22Rv1 (cell line): Measurements from ENCODE around the gene SLC15A1.

ENCODE experiments used
- H3K27ac ChIP-seq: fragments of 450-650 bp; 2 replicates; pipeline ENCODE4 v1.5.1; 2017
- ZFX ChIP-seq: fragments of 450-650 bp; IDR thresholded peaks from 2 replicates; pipeline ENCODE4 v1.6.1; 2017; ENCODE audit warnings: antibody characterized with exemption, borderline replicate concordance
- TF ChIP-seq, protein P1 (sequence below): fragments of 450-650 bp; IDR thresholded peaks from 2 replicates; pipeline ENCODE4 v1.5.1; 2017; ENCODE audit warnings: mild to moderate bottlenecking

The SLC15A1 gene

DNA sequence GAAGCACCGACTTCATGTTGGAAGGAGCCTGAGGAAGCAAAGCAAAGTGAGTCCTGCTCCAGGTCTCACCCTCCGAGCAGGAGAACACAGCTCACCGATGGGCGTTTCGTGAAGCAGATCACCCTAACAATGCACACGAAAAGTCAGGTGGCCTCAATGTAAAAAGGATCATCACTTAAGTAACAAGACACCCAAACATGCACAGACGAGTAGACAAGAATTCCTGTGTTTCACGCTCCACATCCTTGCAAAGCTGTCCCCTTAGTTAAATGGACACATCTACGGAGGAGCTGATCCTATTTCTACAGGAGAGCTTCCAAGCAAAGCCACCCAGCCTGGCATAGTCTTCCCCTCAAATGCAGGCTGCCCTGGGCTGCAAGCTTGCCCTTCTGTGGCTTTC lies 66.2 kb downstream of the SLC15A1 start:
- TF ChIP-seq, protein P1, sequence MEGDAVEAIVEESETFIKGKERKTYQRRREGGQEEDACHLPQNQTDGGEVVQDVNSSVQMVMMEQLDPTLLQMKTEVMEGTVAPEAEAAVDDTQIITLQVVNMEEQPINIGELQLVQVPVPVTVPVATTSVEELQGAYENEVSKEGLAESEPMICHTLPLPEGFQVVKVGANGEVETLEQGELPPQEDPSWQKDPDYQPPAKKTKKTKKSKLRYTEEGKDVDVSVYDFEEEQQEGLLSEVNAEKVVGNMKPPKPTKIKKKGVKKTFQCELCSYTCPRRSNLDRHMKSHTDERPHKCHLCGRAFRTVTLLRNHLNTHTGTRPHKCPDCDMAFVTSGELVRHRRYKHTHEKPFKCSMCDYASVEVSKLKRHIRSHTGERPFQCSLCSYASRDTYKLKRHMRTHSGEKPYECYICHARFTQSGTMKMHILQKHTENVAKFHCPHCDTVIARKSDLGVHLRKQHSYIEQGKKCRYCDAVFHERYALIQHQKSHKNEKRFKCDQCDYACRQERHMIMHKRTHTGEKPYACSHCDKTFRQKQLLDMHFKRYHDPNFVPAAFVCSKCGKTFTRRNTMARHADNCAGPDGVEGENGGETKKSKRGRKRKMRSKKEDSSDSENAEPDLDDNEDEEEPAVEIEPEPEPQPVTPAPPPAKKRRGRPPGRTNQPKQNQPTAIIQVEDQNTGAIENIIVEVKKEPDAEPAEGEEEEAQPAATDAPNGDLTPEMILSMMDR, result no peak
- no peak for TF ChIP-seq ZFX
- H3K27ac ChIP-seq, result no peak overlapping the region

DNA sequence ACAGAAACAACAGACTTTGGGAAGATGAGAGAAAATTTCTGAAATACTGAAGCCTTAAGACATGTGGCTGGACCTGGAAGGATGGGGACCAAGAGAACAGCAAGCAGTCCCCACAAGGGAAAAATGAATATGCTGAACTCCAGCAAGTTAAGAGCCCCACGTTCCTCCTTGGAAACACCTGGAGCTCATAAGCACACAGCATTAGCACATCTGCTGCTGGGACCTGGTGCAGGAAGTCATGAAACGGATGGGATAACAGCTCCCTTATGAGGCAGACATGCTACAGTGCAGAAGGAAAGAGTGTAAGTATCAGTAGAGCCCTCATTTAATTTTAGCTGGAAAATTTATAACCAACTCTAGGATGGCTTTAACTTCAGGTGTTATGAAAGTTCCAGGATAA lies 67.3 kb downstream of the SLC15A1 start:
- TF ChIP-seq ZFX, result no peak
- TF ChIP-seq, protein P1, result no peak

DNA sequence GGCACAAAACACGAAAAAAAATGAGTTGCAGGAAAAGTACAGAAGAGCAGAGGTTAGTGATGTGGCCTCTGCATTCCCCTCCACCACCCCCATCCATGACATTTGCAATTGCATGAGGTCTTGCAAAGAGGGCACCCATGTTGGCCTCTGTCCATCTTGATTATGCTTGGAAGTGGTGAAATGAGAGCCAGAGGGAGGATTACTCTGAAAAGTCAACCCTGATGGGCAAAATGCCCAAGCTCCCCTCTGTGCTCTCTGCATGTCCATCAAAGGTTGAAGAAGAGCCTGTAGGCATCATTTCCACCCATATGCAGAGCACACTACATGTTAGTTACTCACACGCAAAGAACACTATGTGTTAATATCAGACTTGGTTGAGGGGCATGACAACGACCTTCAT lies 71.4 kb downstream of the SLC15A1 start:
- no peak overlapping the region for H3K27ac ChIP-seq
- TF ChIP-seq, protein P1, result no peak
- no peak for TF ChIP-seq ZFX

More for the DNA sequence above, 67.3 kb downstream of the SLC15A1 start:
- H3K27ac ChIP-seq, result no peak overlapping the region

GRCh38 chr13:98678741-98679140 lies 73.7 kb downstream of the SLC15A1 start:
- H3K27ac ChIP-seq, result no peak overlapping the region
- no peak for TF ChIP-seq ZFX
- TF ChIP-seq, protein P1, result no peak

DNA sequence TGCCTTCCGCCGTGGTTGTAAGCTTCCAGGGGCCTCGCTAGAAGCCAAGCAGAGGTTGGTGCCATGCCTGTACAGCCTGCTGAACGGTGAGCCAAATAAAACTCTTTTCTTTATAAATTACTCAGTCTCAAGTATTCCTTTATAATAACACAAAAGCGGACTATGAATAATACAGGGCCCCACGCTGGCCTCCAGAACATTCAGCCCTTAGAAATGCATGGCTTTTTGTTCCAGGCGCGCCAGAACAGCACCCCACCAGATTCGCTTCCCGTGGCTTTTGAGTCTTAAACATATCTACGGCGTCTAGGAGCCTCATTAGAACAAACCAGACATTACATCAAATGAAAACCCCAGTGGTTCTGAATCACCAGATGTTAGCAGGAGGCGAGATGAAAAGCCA lies 75.1 kb downstream of the SLC15A1 start:
- H3K27ac ChIP-seq, result no peak overlapping the region
- TF ChIP-seq, protein P1, result no peak
- no peak for TF ChIP-seq ZFX

GRCh38 chr13:98676239-98676638 lies 76.2 kb downstream of the SLC15A1 start:
- H3K27ac ChIP-seq, result no peak overlapping the region
- no peak for TF ChIP-seq ZFX
- TF ChIP-seq, protein P1, result no peak

DNA sequence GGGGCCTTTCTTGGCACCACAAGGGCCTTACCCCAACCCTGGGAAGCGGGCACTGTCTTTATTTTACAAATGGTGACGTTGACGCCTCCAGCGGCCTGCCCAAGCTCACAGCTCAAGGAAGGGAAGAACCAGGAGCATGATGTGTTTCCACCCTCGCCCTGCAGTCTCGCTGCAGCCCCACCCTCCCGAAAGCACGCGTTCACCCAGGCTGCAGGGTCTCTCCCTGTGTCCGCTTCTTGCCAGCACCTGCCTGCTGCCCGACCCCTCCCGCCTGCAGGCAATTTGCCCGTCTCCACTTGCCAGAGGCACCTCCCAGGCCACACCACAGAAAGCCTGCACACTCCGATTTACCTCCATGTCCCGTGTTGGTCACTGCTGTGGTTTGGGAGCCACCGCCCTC lies 76.6 kb downstream of the SLC15A1 start:
- TF ChIP-seq, protein P1, result no peak
- no peak for TF ChIP-seq ZFX
- H3K27ac ChIP-seq, result no peak overlapping the region
